GM18526 (cell line): ENCODE results near the gene AFF2.

ENCODE experiments used
- POLR2A ChIP-seq: IDR thresholded peaks from 3 replicates; pipeline ENCODE4 v1.6.1; 2011; ENCODE audit not compliant: insufficient read length; ENCODE audit errors: extremely low read depth

AFF2 gene

DNA sequence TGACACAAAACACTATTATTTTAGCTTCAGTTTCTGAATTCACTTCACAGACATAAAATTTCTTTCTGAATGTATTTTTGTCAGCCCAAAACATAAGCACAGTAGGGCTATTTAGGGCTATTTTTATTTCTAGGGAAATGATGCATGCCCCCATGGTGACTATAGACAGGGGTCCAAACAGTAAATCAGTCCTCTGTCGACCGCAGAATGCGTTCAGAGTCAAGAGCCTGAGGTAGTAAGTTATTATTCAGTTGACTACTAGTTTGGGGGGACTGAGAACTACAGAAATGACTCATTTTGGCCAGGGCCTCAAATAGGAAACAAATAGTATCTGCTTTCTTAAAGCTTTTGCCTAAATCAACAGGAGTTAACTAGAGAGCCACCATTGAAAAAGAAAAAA, 414.4 kb downstream of the AFF2 start:
- no peak for TF ChIP-seq POLR2A

DNA sequence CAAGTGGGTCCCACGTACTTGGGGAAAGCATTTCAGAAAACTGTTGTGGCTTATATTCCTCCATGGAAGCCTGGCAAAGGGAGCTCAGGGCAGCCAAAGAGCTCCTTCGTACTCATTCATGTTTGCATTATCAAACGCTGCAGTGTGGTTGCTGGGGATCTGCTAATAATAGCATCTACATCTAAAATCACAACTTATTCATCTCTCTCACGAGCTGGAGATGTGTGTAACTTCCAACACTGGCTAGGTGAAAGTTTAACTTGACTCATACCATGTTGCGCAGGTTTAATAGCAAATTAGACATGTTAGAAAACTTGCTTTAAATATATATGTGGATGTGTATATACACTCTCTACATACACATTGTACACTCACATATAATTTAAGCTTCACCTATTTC, 415.1 kb downstream of the AFF2 start:
- no peak for TF ChIP-seq POLR2A

DNA sequence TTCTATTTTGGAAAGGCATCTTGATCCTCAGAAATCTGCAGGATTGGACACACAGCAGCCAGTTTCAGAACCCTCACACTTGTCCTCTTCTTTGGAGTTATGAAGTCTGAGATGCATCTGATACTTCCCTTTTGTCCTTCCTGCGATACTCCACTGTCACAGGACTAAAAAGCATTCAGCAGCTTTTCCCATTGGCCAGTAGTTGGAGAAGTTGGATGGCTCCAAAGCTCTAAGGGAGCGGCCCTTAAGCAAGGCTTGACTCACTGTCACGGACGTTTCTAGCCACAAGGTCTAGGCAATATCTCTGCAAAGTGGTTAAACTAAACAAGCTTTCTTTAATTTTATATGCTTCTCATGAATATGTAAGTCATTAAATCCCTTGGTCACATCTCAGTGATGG, 417.0 kb downstream of the AFF2 start:
- TF ChIP-seq POLR2A = no peak

DNA sequence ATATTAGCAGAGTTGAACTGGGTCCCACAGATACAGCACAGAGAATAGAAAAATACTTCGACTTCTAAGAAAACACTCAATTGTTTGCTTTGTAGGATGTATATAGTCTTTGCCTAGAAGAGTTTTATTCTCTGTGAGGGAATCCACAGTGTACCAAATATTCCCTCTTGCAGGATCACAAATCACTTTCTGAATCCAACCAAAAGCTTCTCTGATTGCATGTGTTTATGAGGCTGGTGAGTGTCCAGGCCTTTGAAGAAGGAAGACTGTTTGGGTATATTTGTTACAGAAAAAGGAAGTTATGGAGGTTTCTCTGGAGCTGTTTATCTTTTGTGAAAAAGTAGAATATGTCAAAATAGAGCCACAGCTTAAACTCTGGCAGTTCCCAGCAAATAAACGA, 423.2 kb downstream of the AFF2 start:
- no peak for TF ChIP-seq POLR2A

DNA sequence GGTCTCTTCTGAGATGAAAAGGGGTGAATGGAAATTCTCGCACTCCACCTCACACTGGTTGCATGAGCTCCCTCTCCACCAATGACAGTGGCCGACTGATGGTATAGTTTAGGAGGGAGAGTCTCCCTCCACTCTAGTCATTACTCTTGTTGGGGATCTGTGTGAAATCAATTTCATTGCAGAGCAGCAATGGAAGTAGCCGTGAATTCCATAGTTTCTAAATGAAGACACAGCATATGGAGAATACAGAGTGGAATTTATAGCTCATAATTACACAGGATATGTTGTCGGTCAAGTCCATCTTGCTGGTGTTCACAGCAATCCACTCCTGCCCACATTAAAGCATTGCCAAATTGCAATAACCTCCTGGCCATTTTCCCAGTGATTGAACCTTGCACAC, 426.0 kb downstream of the AFF2 start:
- no peak for TF ChIP-seq POLR2A

DNA sequence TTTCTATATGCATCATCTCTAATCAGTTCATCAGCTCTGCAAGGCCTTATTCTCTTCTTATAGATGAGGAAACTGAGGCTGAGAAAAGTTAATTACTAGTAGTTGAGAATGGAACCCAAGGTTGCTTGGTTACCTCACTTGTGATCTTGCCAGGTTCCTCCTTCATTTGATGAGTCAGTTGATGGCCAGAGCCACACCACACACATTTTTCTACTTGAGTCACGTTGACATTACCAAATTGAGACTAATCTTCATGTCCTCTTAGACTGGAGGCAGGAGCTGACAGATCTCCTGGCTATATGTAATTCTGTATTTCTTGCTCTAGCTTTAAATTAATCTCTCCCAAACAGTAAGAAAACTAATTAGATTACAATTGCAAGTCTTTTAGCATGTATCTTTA, 428.4 kb downstream of the AFF2 start:
- TF ChIP-seq POLR2A = no peak

DNA sequence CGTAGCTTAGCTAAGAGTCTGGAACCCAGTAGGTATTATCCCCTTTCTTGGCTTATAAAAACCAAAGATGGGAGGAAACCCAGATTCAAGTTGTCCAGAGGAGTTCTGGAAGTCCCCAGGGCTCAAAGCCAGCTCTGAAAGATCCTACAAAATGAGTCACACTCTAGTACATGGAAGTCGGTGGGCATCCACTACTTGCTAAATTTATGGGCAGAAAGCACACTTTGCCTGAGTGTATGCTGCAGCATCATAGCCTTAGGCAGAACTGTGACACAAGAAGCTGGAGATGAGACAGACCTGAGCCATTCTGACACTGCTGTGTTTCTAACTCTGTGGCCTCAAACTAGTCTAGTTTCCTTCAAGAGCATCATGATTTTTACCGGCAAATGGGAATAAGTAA, 429.3 kb downstream of the AFF2 start:
- no peak for TF ChIP-seq POLR2A

DNA sequence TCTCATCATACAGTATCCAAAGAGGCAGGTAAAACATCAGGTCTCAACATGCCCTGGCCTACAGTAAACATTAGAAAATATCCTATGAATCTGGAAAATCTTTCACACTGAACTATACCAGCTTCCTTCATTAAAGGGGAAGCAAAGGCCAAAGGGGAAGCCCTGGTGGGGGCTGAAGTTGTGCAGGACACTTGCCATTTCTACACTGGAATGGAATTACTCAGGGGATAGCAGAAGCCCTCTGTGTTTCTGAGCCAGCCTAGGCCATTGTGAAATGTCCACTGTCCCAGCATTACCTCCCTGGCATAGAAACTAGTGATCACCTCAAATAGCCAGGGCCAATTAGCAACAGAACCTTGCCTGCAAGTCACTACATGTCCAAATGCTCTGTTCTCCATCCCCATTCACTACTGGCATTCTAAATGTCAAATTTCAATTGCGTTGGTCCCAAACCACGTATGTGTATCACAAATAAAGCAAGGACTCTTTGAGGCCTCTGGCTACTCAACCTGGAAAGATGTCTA, 429.9 kb downstream of the AFF2 start:
- no peak for TF ChIP-seq POLR2A

DNA sequence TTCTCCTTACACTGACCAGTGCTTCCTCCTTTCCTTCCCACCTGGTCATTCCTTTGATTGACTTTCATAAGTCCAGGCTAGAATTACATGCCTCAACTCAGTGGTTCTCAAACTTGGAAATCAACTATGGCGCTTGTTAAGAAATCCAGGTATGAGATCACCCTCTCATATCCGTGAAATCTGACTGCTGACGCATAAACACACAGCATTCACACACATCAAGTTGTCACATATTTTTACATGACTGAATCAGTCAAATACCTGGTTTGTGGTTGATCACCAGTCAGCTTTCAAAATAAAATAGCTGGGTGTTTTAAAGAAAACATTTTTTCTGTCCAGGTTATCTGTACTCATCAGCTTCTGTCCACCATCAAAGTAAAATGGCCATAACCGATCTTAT, 433.5 kb downstream of the AFF2 start:
- TF ChIP-seq POLR2A = no peak

DNA sequence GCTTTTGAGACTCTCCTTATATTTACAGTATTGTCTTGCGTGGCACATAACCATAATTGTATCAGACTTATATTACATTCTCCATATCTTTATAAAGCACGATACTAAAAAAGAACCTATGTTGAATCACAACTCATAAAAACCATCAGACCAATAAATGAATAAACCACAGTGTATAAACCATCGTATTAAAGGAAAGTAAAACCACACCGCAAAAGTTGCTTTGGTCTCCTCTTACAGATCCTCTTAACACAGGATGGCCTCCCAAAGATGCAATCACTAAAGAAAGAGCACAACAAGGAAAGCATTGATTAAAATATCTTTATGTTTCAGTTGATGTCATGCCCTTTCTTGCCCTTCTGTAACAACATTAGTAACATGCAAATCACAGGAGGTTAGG, 437.9 kb downstream of the AFF2 start:
- TF ChIP-seq POLR2A = no peak

DNA sequence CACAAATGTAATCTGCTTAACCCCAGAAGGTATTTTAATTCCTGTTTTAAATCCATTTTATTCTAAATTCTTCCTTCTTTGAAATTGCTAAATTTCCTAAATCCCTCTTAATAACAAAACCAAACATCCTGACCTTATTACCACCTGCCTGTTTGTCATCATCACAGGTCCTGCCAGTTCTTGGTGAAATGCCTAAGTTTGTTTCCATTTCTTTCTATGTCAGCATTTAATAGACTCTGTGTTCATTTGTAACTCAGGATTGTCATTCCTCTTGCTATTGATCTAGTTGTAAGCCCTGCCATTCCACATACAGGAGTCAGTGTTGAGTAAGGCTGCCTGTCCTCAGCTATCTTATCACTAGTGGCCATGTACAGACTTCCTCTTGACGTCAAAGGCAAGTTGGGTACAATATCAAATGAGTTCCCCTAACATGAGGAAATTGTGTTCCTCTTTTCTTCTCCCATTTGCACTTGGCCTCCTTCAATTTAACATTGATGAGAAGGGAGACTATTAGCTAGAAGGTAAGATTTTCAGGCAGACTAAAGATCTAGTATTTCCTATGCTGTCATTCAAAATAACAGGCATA, 440.1 kb downstream of the AFF2 start:
- TF ChIP-seq POLR2A = no peak

DNA sequence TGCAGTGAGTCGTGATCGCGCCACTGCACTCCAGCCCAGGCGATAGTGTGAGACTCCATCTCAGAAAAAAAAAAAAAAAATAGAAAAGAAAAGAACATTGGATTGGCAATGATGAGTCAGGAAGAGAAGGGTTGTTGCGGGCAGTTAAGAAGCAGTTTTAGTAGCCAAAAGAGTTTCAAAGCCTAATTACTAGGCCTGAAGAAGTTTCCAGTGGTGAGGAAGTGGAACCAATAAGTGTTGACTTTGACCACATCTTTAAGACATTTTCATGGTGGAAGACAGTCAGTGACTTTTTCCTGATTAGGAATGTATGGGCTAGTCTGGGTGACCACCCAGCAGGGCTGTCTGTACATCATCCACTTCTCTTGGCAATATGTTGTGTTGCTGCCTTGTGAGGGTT, 442.3 kb downstream of the AFF2 start:
- TF ChIP-seq POLR2A = no peak

DNA sequence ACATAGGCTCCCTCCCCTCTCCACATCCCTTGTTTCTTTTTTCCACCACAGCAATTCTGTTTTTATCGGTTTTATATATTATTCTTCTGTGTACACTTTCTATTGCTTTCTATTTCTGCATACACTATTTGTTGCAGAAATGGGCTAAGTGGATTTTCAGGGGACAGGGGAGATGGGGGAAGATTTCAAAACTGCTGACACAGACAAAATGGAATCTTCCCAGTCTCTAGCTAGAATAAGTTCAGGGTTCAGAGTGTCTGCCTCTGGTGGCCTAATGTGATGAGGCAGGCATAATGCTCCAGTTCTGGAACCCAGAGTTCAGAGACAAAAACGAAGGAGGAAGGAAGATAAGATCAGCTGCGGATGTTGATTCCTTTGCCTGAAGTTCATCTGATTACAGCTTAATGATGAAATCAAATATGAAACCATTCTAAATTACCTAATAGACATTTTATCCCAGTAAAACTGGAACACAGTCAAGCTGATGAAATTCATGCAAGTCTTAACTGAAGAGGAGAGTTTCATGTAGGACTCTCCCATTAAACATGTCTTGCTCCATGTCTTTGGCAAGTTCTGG, 447.1 kb downstream of the AFF2 start:
- TF ChIP-seq POLR2A = no peak

DNA sequence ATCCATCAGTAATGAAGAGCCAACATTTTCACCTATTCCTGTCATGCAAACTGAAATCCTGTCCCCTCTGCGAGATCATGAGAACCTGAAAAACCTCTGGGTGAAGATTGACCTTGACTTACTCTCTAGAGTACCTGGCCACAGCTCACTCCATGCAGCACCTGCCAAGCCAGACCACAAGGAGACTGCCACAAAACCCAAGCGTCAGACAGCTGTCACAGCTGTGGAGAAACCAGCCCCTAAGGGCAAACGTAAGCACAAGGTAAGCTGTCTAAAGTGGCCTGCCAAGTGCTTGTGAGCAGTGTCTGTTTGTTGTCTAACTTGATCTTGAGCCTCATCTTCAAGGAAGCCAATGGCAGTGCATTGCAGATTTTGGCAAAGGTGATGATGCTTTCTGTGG, 455.9 kb downstream of the AFF2 start:
- no peak for TF ChIP-seq POLR2A

DNA sequence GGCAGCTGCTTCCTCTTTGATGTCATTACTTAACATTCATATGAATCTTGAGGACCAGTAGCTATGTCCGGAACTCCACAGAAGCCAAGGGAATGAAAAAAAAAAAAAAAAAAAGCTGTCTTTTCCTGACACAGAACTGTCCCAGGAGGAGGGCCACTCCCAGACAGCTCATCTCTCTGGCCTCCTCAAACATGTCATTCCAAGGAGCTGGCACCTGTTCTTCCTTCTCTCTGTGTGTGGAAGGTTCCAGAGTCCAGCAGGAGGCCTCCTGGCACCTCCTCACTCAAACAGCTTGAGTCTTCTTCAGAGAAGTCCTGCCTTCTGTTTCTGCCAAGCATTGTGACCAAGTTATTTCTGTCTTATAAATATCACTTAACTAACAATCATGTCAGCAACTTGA, 458.5 kb downstream of the AFF2 start:
- no peak for TF ChIP-seq POLR2A

DNA sequence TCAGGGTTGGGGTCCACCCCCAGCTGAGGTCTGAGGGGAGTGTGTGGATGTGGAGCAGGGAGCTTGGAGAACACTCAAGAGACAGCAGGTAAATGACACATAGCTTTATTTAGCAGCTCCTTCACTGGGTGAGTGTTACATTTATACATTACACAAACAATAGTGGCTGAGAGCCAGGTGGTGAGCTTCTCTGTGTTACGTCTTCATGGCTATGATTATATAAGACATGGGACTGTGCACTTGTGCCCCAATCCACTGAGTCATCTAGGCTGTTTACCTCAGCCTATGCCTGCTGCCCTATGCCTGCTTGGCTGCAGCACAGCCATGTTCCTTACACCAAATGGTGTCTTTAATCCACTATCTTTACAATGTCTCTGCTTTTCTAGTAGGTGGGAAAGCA, 459.6 kb downstream of the AFF2 start:
- TF ChIP-seq POLR2A = no peak

DNA sequence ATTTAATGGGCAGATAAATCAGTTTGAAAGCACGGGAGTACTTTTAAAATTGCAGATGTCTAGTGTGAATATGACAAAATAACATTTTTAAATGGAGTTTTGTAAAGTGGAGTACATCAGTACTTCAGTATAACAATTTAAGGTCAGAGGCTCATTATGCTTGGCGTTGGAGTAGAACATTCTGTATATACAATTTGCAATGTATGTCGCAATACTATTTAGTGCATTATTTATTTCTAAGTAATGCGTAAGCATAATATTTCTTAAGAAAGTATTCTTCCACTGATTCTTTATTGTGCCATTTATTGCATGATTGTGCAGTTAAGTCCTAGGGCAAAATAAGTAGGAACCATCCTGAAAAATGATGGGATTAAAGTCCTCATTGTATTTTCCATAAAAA, 461.6 kb downstream of the AFF2 start:
- no peak for TF ChIP-seq POLR2A
